ENCODE data around the gene PLGRKT.

The PLGRKT gene

DNA sequence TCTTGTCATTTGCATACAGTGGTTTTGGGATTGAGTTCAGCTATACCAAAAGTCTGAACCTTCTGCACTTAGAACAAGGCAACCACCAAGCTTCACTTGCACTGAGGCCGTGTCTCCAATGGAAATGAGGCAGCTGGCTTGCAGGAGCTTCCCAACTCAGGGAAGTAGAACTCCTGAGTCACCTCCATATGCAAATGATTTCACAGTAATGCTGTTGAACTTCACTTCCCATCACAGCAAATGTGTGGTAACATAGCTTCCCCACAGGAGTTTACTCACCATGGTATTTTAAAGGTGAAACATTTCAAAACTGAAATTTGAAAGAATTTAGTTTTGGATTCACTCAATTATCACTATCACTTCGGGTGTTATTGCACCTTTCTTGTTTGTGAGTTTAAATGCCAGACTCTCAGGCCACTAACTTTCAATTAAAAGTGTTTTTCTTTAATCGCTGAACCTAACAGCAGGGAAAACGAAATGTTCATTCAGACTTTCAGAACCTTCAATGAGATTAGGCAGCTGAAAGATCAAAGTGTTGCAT, 21.6 kb upstream of the PLGRKT start:
- H3K27me3 ChIP-seq (ENCODE audit: insufficient read depth, low read depth, severe bottlenecking) = no peaks in the 10 kb centered on the region
- H3K4me3 ChIP-seq (ENCODE audit: low read depth, low read length) = no peak overlapping the region
- no peak for TF ChIP-seq CTCF (IDR thresholded peaks at IDR 0.05; ENCODE audit: low read depth, low read length)
- no peaks in the 10 kb centered on the region for H3K36me3 ChIP-seq
- no peaks in the 10 kb centered on the region for H3K9me3 ChIP-seq (ENCODE audit: severe bottlenecking)
- DNase-seq = no peak
- H3K27ac ChIP-seq = no peak overlapping the region

DNA sequence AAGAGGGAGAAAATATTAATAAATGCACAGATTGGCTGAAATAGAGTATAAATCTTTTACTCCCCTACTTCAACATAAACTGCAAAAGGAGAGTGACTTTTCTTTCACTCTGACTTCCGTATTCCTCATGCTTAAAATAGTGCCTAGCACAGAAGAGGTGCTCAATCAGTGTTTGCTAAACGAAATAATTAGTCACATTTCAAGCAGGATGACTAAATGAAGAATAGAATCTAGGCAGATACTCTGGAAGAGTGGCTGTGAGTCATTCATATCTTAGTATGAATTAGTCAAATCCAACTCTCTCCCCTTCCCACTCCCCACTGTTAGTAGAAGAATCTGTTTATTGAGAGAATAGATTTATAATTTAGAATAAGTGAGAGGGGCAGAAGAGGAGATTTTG, 17.5 kb upstream of the PLGRKT start:
- no peak for TF ChIP-seq CTCF (IDR thresholded peaks at IDR 0.05; ENCODE audit: low read depth, low read length)
- Histone ChIP-seq H3K27me3 (ENCODE audit: insufficient read depth, low read depth, severe bottlenecking) (no peaks in the 10 kb centered on the region), H3K36me3 (no peaks in the 10 kb centered on the region), H3K9me3 (ENCODE audit: severe bottlenecking) (no peaks in the 10 kb centered on the region), H3K4me3 (ENCODE audit: low read depth, low read length) (no peak overlapping the region), H3K27ac (no peak overlapping the region)
- no peak for DNase-seq

- no peaks in the 10 kb centered on the region for H3K27me3 ChIP-seq (ENCODE audit: insufficient read depth, low read depth, severe bottlenecking)
- TF ChIP-seq CTCF (IDR thresholded peaks at IDR 0.05; ENCODE audit: low read depth, low read length) = no peak
- DNase-seq = no peak
- H3K27ac ChIP-seq = no peak overlapping the region
- no peaks in the 10 kb centered on the region for H3K36me3 ChIP-seq
- no peak overlapping the region for H3K4me3 ChIP-seq (ENCODE audit: low read depth, low read length)
- no peaks in the 10 kb centered on the region for H3K9me3 ChIP-seq (ENCODE audit: severe bottlenecking)
Observed at GRCh38 chr9:5453673-5454072, 15.9 kb upstream of the PLGRKT start.

DNA sequence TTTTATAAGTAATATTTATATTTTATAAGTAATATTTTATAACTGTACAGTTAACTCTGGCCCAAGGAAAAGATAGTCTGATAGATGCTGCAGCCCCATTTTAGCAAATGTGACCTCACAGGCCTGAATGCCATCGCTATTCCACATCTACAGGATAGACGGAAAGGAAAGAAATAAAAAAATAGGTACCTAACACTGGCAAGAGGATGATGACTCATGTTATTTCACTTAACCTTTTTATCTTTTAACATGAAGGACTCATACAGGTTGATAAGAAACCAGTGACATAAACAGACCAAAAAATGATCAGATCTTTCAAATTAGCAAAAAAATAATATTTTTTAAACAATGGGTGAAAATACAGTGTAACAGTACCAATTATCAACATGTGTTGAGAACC, 15.3 kb upstream of the PLGRKT start:
- Histone ChIP-seq H3K36me3 (no peaks in the 10 kb centered on the region), H3K4me3 (ENCODE audit: low read depth, low read length) (no peak overlapping the region), H3K9me3 (ENCODE audit: severe bottlenecking) (no peaks in the 10 kb centered on the region), H3K27me3 (ENCODE audit: insufficient read depth, low read depth, severe bottlenecking) (no peaks in the 10 kb centered on the region), H3K27ac (no peak overlapping the region)
- TF ChIP-seq CTCF (IDR thresholded peaks at IDR 0.05; ENCODE audit: low read depth, low read length) = no peak
- no peak for DNase-seq

DNA sequence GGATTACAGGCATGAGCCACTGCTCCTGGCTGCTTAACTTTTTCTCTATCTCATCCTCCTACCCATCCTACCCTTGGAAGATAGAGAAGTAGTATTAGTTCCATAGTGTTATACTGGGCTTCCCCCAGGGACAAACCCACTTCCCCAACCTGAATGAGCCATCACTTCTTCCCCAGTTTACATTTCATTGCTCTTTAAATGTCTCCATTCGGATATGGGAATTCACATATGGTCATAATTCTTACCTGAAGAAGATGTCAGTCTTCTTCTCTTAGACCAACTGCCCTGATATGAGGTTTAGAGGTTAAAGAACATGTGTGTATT, 14.5 kb upstream of the PLGRKT start:
- no peak overlapping the region for H3K4me3 ChIP-seq (ENCODE audit: low read depth, low read length)
- no peak overlapping the region for H3K27ac ChIP-seq
- H3K9me3 ChIP-seq (ENCODE audit: severe bottlenecking) = no peaks in the 10 kb centered on the region
- no peaks in the 10 kb centered on the region for H3K36me3 ChIP-seq
- DNase-seq = no peak
- TF ChIP-seq CTCF (IDR thresholded peaks at IDR 0.05; ENCODE audit: low read depth, low read length) = no peak
- no peaks in the 10 kb centered on the region for H3K27me3 ChIP-seq (ENCODE audit: insufficient read depth, low read depth, severe bottlenecking)

DNA sequence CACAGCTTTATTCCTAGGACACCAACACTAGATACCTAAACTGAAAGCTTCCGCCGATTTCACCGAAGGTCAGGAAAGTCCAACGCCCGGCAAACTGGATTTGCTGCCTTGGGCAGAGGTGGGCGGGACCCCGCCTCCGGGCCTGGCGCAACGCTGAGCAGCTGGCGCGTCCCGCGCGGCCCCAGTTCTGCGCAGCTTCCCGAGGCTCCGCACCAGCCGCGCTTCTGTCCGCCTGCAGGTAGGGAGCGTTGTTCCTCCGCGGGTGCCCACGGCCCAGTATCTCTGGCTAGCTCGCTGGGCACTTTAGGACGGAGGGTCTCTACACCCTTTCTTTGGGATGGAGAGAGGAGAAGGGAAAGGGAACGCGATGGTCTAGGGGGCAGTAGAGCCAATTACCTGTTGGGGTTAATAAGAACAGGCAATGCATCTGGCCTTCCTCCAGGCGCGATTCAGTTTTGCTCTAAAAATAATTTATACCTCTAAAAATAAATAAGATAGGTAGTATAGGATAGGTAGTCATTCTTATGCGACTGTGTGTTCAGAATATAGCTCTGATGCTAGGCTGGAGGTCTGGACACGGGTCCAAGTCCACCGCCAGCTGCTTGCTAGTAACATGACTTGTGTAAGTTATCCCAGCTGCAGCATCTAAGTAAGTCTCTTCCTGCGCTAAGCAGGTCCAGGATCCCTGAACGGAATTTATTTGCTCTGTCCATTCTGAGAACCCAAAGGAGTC, 12.8 kb upstream of the PLGRKT start, which contains the start of gene CD274:
Gene CD274, plus strand, starts transcription at position 184 of the 733 bp plus-strand sequence. CDS start 5,572 bp downstream, outside the sequence.
- no peak within 1 kb of the TSS for H3K27ac ChIP-seq
- peak; percentile 86 for DNase-seq
- no peaks in the 10 kb centered on the region for H3K36me3 ChIP-seq
- no peaks in the 10 kb centered on the region for H3K9me3 ChIP-seq (ENCODE audit: severe bottlenecking)
- TF ChIP-seq CTCF (IDR thresholded peaks at IDR 0.05; ENCODE audit: low read depth, low read length) = peak; percentile 71
- H3K4me3 ChIP-seq (ENCODE audit: low read depth, low read length) = peak within 1 kb of the TSS; percentile 48
- no peaks in the 10 kb centered on the region for H3K27me3 ChIP-seq (ENCODE audit: insufficient read depth, low read depth, severe bottlenecking)

All from WERI-Rb-1 (cell line).